ENCODE data around the gene TSPAN13. TPM values are rescaled to one million over a fixed set of nuclear protein-coding genes. Genes with fewer than 3 reads are reported as not detected.

The TSPAN13 gene
- total RNA-seq, 2 donors from 2014 or later = 21.8 to 43.7 TPM

DNA sequence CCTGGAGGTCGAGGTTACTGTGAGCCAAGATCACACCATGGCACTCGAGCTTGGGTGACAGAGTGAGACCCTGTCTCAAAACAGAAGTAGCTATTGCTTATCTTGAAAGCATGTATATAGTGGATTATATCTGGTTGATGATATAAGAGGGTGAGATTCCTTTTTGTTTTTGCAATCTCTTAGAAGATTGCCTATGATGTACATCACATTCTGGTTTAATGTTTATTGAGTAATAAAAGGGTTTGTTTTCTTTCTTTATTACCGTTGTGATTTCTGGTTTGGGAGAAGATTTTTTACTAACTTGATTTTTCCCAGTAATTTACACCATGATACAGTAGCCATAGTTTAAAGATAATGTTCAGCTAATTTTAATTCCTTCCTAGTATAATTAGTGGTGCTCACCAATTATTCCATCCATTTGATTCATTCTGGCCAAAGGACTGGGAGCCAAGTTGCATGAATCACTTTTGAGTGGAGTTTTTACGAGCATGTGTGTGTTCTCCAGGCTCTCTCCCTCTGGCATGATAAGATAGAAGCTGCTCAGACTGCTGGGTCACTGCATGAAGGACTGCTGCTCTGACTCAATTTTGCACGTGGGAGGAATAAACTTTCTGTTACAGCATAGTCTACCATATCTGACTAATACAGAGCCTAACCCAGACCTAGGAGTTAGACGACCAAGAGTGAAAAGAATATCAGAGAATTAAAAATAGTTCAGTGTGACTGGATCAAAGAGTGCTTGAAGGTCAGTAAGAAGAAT is 13.5 kb upstream of the TSPAN13 start:
- Histone ChIP-seq H3K4me3 (no peak overlapping the region), H3K9me3 (no peaks in the 10 kb centered on the region), H3K36me3 (no peaks in the 10 kb centered on the region), H3K27ac (no peak overlapping the region), H3K27me3 (replicated peaks; ENCODE audit: insufficient read depth) (no peaks in the 10 kb centered on the region), H3K4me1 (replicated peaks) (no peaks in the 10 kb centered on the region)
- peak; percentile 84 for TF ChIP-seq POLR2AphosphoS5 (IDR thresholded peaks at IDR 0.05)
- TF ChIP-seq, protein P1, sequence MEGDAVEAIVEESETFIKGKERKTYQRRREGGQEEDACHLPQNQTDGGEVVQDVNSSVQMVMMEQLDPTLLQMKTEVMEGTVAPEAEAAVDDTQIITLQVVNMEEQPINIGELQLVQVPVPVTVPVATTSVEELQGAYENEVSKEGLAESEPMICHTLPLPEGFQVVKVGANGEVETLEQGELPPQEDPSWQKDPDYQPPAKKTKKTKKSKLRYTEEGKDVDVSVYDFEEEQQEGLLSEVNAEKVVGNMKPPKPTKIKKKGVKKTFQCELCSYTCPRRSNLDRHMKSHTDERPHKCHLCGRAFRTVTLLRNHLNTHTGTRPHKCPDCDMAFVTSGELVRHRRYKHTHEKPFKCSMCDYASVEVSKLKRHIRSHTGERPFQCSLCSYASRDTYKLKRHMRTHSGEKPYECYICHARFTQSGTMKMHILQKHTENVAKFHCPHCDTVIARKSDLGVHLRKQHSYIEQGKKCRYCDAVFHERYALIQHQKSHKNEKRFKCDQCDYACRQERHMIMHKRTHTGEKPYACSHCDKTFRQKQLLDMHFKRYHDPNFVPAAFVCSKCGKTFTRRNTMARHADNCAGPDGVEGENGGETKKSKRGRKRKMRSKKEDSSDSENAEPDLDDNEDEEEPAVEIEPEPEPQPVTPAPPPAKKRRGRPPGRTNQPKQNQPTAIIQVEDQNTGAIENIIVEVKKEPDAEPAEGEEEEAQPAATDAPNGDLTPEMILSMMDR (IDR thresholded peaks at IDR 0.05) = no peak
- intact Hi-C loops (cut with DNase I) = no loop called here
- DNase-seq (ENCODE audit: low spot score) = peak; percentile 70
- 33% methylated on average over 6 of the region's 6 CpGs for WGBS

DNA sequence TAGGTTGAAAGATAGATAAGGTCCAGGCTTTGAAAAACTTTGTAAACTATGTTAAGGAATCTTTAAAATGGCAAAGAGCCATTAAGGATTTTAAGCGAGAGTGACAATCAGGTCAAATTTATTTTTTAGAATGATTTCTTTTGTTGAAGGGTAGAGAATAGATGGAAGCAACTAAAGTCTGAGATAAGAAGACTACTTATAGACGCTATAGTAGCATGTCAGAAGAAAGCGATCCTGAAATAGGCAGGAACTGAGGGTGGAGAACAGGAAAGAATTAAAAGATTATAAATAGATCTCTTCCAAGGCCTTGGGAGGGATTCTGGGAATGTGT is 13.0 kb upstream of the TSPAN13 start:
- intact Hi-C loops (cut with DNase I) = no loop called here
- H3K27me3 ChIP-seq (replicated peaks; ENCODE audit: insufficient read depth) = no peaks in the 10 kb centered on the region
- no peaks in the 10 kb centered on the region for H3K9me3 ChIP-seq
- no peak overlapping the region for H3K4me3 ChIP-seq
- DNase-seq (ENCODE audit: low spot score) = no peak
- no peaks in the 10 kb centered on the region for H3K4me1 ChIP-seq (replicated peaks)
- no peaks in the 10 kb centered on the region for H3K36me3 ChIP-seq
- no peak for TF ChIP-seq POLR2AphosphoS5 (IDR thresholded peaks at IDR 0.05)
- no peak for TF ChIP-seq POLR2A (IDR thresholded peaks at IDR 0.05)
- TF ChIP-seq, protein P1 (IDR thresholded peaks at IDR 0.05) = no peak
- 89% methylated on average over 3 of the region's 3 CpGs for WGBS
- H3K27ac ChIP-seq = no peak overlapping the region

DNA sequence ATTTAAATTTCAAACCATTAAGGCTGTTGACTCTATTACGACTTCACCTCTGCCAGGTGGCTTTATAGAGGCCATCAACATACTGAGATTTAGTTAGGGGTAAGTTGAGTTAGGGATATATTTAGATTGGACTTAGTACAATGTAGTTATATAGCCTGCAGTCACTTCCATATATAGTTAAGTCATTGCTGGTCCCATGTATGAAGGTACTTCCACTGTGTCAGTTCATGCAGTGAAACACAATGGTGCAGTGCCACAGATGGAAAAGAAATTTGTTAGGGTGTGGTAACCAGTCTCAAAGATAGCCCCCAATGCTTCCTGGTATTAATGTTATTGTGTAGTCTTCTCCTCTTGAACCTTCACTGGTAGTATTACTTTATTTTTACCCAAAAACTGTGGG is 12.6 kb upstream of the TSPAN13 start:
- Histone ChIP-seq H3K9me3 (no peaks in the 10 kb centered on the region), H3K36me3 (no peaks in the 10 kb centered on the region), H3K27ac (no peak overlapping the region), H3K4me1 (replicated peaks) (no peaks in the 10 kb centered on the region), H3K4me3 (no peak overlapping the region), H3K27me3 (replicated peaks; ENCODE audit: insufficient read depth) (no peaks in the 10 kb centered on the region)
- TF ChIP-seq, protein P1 (IDR thresholded peaks at IDR 0.05) = no peak
- no peak for DNase-seq (ENCODE audit: low spot score)
- 94% methylated on average over 1 of the region's 1 CpG for WGBS
- intact Hi-C loops (cut with DNase I) = no loop called here

DNA sequence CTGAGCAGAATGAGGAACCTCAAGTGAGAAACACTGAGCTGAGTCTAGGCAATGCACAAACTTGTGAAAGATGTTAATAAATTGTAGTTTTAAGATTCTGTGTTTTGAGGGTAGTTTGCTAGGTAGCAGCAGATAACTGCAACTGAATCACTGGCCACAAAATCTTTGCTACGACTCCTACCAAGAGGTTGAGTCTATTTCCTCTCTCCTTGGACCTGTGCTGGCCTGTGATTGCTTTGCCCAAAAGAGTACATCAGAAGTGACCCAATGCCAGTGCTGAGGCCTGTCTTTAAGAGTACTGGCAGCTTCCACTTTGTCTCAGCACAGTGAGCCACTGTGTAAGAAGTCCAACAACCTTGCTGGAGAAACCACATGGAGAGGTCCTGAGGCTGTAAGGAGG is 11.9 kb upstream of the TSPAN13 start:
- intact Hi-C loops (cut with DNase I) = loop anchor here (2.0 kb wide), 1 partner anchor 95 kb away; the partner anchor contains the start of gene BZW2
- H3K36me3 ChIP-seq = no peaks in the 10 kb centered on the region
- H3K27me3 ChIP-seq (replicated peaks; ENCODE audit: insufficient read depth) = no peaks in the 10 kb centered on the region
- no peaks in the 10 kb centered on the region for H3K4me1 ChIP-seq (replicated peaks)
- no peak overlapping the region for H3K4me3 ChIP-seq
- TF ChIP-seq POLR2A (IDR thresholded peaks at IDR 0.05) (no peak), POLR2AphosphoS5 (IDR thresholded peaks at IDR 0.05) (no peak)
- TF ChIP-seq, protein P1 (IDR thresholded peaks at IDR 0.05) = no peak
- H3K27ac ChIP-seq = no peak overlapping the region
- no peaks in the 10 kb centered on the region for H3K9me3 ChIP-seq
- DNase-seq (ENCODE audit: low spot score) = no peak
- WGBS = 93% methylated on average over 1 of the region's 1 CpG

DNA sequence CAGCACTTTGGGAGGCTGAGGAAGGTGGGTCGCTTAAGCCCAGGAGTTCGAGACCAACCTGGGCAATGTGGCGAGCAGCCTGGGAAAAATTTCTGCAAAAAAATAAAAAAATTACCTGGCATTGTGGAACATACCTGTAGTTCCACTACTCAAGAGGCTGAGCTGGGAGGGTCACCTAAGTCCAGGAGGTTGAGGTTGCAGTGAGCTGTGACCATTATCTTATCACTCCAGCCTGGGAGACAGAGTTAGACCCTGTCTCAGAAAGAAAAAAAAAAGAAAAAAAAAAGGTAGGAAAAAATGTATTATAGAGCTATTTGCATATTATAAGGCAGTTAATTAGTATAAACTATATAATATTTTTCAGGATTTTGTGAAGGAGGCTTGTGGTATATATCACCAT is 11.0 kb upstream of the TSPAN13 start:
- Histone ChIP-seq H3K27ac (no peak overlapping the region), H3K27me3 (replicated peaks; ENCODE audit: insufficient read depth) (no peaks in the 10 kb centered on the region), H3K4me3 (no peak overlapping the region), H3K36me3 (no peaks in the 10 kb centered on the region), H3K4me1 (replicated peaks) (no peaks in the 10 kb centered on the region), H3K9me3 (no peaks in the 10 kb centered on the region)
- TF ChIP-seq, protein P1 (IDR thresholded peaks at IDR 0.05) = no peak
- TF ChIP-seq POLR2AphosphoS5 (IDR thresholded peaks at IDR 0.05) (no peak), POLR2A (IDR thresholded peaks at IDR 0.05) (no peak)
- WGBS = over 99% methylated on average over 3 of the region's 3 CpGs
- DNase-seq (ENCODE audit: low spot score) = no peak
- intact Hi-C loops (cut with DNase I) = loop anchor here (2.0 kb wide), 1 partner anchor 96 kb away; the partner anchor contains the start of gene BZW2
